IPS-20b (cell line): ENCODE measurements around the gene RAB5B.

Source experiments
- H3K27ac ChIP-seq: one replicate; pipeline ENCODE4 v1.5.1; 2013; ENCODE audit warnings: low read length
- H3K27me3 ChIP-seq: 2 replicates; pipeline ENCODE4 v1.6.1; 2013; ENCODE audit warnings: mild to moderate bottlenecking, low read length, inconsistent platforms; ENCODE audit not compliant: insufficient read depth
- H3K36me3 ChIP-seq: 2 replicates; pipeline ENCODE4 v1.6.1; 2013; ENCODE audit warnings: low read depth, mild to moderate bottlenecking, inconsistent platforms, low read length, moderate library complexity; ENCODE audit not compliant: insufficient read depth
- H3K4me1 ChIP-seq: 2 replicates; pipeline ENCODE4 v1.6.1; 2013; ENCODE audit warnings: mild to moderate bottlenecking, control low read depth, inconsistent platforms, low read length, moderate library complexity; ENCODE audit not compliant: insufficient read depth
- H3K4me3 ChIP-seq: 2 replicates; pipeline ENCODE4 v1.5.1; 2013; ENCODE audit warnings: mild to moderate bottlenecking, low read length, inconsistent platforms
- H3K9ac ChIP-seq: 2 replicates; pipeline ENCODE4 v1.6.1; 2013; ENCODE audit warnings: low read depth, mild to moderate bottlenecking, inconsistent platforms, low read length, moderate library complexity
- H3K9me3 ChIP-seq: 2 replicates; pipeline ENCODE4 v1.6.1; 2013; ENCODE audit warnings: mild to moderate bottlenecking, low read depth, low read length, inconsistent platforms; ENCODE audit not compliant: insufficient read depth

Gene RAB5B

DNA sequence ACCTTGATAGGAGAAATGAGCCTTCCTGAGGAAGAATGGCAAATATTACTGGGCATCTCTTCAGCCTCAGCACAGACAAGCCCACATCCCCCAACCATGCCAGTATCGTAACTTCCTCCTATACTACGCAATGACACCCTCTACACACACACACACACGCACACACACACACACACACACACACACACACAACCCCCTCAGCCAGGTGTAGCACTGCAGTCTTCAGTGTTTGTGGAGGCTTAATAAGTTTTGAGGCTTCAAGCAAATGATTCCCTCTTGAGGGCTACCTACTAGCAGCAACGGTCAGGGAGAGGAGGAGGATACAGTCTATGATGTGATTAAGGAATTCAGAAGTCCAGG, 41.3 kb upstream of the RAB5B start:
- Histone ChIP-seq H3K36me3 (no peaks in the 10 kb centered on the region), H3K27ac (no peak overlapping the region), H3K4me3 (peak overlapping the region; percentile 75), H3K4me1 (peaks cover 12% of the 10 kb centered on the region), H3K27me3 (peaks cover 42% of the 10 kb centered on the region), H3K9me3 (no peaks in the 10 kb centered on the region), H3K9ac (peak overlapping the region; percentile 55; the same call in 1 of the 2 replicates)

DNA sequence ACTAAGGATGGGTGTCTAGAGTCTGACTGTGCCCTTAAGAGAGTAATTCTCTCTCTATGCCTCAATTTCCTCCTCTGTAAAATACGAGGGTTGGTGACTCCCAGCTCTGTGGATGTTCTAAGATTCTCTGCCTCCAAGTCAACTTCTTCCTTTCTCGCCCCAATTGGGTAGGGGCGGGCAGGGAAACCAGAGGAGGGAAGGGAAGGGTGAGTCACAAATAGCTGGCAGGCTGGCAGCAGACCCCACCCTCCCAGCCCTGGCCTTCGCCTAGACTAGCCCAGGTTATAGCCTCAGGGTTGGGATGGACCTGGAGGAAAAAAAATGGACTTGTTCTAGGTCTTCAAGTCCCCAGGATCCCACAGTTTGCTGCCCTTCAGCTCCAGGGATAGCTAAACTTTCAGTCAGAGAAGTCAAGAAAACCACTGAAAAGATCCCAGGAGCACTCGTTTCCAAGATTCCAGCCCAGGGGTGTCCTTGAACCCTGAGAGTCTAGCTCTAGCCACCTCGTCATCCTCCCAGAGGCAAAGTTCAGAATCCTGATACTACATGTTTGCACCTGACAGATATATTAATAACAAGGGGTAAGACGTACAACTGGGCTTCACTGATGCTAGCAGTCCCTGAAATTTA, 40.6 kb upstream of the RAB5B start:
- Histone ChIP-seq H3K27ac (no peak overlapping the region), H3K9me3 (no peaks in the 10 kb centered on the region), H3K36me3 (no peaks in the 10 kb centered on the region), H3K4me3 (no peak overlapping the region), H3K9ac (no peak overlapping the region), H3K27me3 (peaks cover 42% of the 10 kb centered on the region), H3K4me1 (peaks cover 12% of the 10 kb centered on the region)

DNA sequence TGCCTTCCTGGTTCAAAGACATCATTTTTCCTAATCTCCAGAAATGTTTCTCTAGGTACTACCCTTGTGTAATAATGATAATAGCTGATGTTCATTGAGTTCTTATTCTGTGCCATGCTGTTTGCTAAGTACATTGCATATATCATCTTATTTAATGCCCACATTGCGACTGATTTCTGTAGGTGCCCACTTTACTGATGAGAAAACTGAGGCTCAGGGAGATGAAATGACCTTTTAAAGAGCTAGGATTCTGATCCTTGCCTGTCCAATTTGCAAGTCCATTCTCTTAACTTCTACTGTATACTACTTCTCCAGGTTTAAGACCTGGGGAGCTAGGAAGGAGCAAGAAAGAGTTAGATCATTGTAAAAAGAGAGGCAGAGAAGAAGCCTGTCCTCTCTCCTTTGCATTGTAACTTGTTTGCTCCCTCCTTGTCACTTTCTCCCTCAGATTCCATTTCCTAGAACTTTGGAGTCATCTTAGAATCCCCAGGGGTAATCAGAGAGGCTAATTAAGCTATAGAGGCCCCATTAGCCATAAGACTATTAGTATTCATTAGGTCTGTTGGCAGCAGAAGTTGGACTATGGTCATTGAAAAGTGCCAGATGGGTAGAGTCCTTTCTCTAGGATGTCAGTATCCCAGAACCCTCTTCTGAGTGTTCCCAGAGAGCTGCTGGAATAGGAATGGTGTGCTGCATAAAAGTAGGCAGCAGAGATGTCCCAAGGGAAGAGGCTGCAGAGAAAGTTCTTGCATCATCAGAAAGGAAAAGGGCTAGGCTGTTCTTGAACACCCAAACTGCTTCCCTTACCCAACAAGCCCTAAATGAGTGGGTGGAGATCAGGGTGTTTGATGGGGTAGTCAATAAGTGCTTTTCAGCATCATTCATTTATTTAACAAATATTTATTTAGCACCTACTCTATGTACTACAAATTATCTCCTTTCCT, 39.8 kb upstream of the RAB5B start:
- peaks cover 42% of the 10 kb centered on the region for H3K27me3 ChIP-seq
- H3K4me1 ChIP-seq = peaks cover 10% of the 10 kb centered on the region
- H3K9ac ChIP-seq = no peak overlapping the region
- H3K4me3 ChIP-seq = no peak overlapping the region
- no peaks in the 10 kb centered on the region for H3K9me3 ChIP-seq
- H3K27ac ChIP-seq = no peak overlapping the region
- H3K36me3 ChIP-seq = no peaks in the 10 kb centered on the region

- Histone ChIP-seq H3K36me3 (no peaks in the 10 kb centered on the region), H3K4me1 (peaks cover 7% of the 10 kb centered on the region), H3K27me3 (peaks cover 42% of the 10 kb centered on the region), H3K27ac (no peak overlapping the region), H3K9ac (no peak overlapping the region), H3K4me3 (no peak overlapping the region), H3K9me3 (no peaks in the 10 kb centered on the region)
Observed at GRCh38 chr12:55934773-55935172, 39.1 kb upstream of the RAB5B start.

GRCh38 chr12:55935738-55936151, 38.1 kb upstream of the RAB5B start:
- Histone ChIP-seq H3K9me3 (no peaks in the 10 kb centered on the region), H3K4me1 (peaks cover 14% of the 10 kb centered on the region), H3K27ac (no peak overlapping the region), H3K36me3 (no peaks in the 10 kb centered on the region), H3K9ac (no peak overlapping the region), H3K27me3 (peaks cover 42% of the 10 kb centered on the region), H3K4me3 (no peak overlapping the region; the same call in 1 of the 2 replicates)

- H3K27me3 ChIP-seq = peaks cover 24% of the 10 kb centered on the region
- H3K9me3 ChIP-seq = no peaks in the 10 kb centered on the region
- H3K36me3 ChIP-seq = no peaks in the 10 kb centered on the region
- H3K9ac ChIP-seq = no peak overlapping the region
- H3K4me1 ChIP-seq = peaks cover 8% of the 10 kb centered on the region; the same call in 1 of the 2 replicates
- H3K4me3 ChIP-seq = no peak overlapping the region
- H3K27ac ChIP-seq = no peak overlapping the region
Observed at GRCh38 chr12:55937981-55938380, 35.9 kb upstream of the RAB5B start.

DNA sequence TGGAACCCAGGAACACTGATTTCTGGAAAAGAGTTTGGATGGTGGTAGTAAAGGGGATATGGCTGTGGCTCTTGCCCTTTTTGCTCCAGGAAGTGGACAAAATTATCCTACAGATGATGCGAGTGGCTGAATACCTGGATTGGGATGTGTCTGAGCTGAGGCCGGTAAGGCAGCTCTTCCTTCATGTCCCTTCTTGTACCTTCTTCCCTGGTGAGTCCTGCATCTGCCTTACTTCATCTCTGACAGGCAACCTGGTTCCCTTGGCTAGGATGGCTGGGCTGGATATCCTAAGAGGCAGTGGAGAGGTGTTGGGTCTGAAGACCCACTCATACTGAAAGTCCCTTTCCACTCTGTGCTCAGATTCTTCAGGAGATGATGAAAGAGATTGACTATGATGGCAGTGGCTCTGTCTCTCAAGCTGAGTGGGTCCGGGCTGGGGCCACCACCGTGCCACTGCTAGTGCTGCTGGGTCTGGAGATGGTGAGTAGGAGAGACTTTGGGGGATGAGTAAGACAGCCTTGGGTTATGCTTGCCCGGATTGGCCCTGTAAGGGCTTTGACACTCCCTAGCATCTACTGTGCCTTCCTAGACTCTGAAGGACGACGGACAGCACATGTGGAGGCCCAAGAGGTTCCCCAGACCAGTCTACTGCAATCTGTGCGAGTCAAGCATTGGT, 34.9 kb upstream of the RAB5B start:
- no peaks in the 10 kb centered on the region for H3K9me3 ChIP-seq
- H3K27me3 ChIP-seq = peaks cover 14% of the 10 kb centered on the region
- no peak overlapping the region for H3K27ac ChIP-seq
- H3K36me3 ChIP-seq = no peaks in the 10 kb centered on the region
- H3K4me1 ChIP-seq = peaks cover 8% of the 10 kb centered on the region; the same call in 1 of the 2 replicates
- H3K9ac ChIP-seq = no peak overlapping the region
- H3K4me3 ChIP-seq = no peak overlapping the region

DNA sequence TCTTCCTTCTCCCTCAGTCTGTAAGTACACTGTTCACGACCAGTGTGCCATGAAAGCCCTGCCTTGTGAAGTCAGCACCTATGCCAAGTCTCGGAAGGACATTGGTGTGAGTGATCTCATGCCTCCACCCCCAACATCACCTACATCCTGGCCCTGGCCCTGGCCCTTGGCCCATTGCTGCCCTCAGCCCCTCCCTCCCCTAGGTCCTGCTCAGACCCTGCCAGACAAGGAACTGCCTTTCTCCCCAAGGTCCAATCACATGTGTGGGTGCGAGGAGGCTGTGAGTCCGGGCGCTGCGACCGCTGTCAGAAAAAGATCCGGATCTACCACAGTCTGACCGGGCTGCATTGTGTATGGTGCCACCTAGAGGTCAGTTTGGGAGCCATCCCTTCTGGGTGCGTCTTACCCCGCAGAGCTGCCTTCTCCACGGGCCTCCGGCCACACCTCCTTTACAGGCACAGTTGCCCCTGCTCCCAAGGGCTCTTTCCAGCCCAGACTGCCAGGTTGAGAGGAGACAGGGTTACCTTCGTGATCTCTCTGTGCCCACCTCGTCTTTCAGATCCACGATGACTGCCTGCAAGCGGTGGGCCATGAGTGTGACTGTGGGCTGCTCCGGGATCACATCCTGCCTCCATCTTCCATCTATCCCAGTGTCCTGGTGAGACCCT, 33.7 kb upstream of the RAB5B start:
- H3K4me3 ChIP-seq = no peak overlapping the region; the same call in 1 of the 2 replicates
- 0 out of 2 replicates have a peak overlapping the region, but pooled peaks have one; percentile 24 for H3K9ac ChIP-seq
- peaks cover 2% of the 10 kb centered on the region; the same call in 1 of the 2 replicates for H3K27me3 ChIP-seq
- H3K27ac ChIP-seq = no peak overlapping the region
- no peaks in the 10 kb centered on the region for H3K36me3 ChIP-seq
- H3K4me1 ChIP-seq = peaks cover 8% of the 10 kb centered on the region; the same call in 1 of the 2 replicates
- no peaks in the 10 kb centered on the region for H3K9me3 ChIP-seq

- H3K4me1 ChIP-seq = peaks cover 8% of the 10 kb centered on the region; the same call in 1 of the 2 replicates
- no peak overlapping the region for H3K9ac ChIP-seq
- H3K4me3 ChIP-seq = no peak overlapping the region
- no peak overlapping the region for H3K27ac ChIP-seq
- H3K27me3 ChIP-seq = no peaks in the 10 kb centered on the region
- no peaks in the 10 kb centered on the region for H3K36me3 ChIP-seq
- no peaks in the 10 kb centered on the region for H3K9me3 ChIP-seq
Observed at GRCh38 chr12:55942055-55942454, 31.8 kb upstream of the RAB5B start.

- Histone ChIP-seq H3K4me1 (peaks cover 8% of the 10 kb centered on the region; the same call in 1 of the 2 replicates), H3K9ac (no peak overlapping the region), H3K9me3 (no peaks in the 10 kb centered on the region), H3K27ac (no peak overlapping the region), H3K4me3 (no peak overlapping the region), H3K36me3 (no peaks in the 10 kb centered on the region), H3K27me3 (no peaks in the 10 kb centered on the region)
Observed at GRCh38 chr12:55942577-55943136, 31.2 kb upstream of the RAB5B start.

DNA sequence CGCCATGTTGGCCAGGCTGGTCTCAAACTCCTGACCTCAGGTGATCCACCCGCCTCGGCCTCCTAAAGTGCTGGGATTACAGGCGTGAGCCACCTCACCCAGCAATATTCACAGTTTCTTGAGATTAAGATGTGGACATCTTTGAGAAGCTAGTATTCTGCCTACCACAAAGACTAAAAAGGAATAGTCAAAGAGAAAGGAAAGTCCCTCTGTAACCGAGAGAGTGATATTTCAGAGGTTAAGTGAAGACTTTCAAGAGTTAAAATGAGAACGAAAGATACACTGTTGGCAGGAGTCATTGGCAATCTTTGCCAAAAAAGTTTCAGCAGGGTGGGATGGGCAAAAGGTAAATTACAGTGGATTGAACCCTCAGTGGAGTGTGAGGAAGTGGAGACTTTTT, 27.3 kb upstream of the RAB5B start:
- no peaks in the 10 kb centered on the region for H3K4me1 ChIP-seq
- no peak overlapping the region for H3K4me3 ChIP-seq
- no peak overlapping the region for H3K27ac ChIP-seq
- no peak overlapping the region for H3K9ac ChIP-seq
- no peaks in the 10 kb centered on the region for H3K9me3 ChIP-seq
- no peaks in the 10 kb centered on the region for H3K27me3 ChIP-seq
- H3K36me3 ChIP-seq = 0 out of 2 replicates have a peak, but pooled peaks cover 4% of the 10 kb centered on the region
